GM12801 (cell line): ENCODE results near the gene NKX1-2.

Experiments
- CTCF ChIP-seq: IDR thresholded peaks from one replicate; pipeline ENCODE4 v1.5.1; 2011; ENCODE audit warnings: control low read depth; ENCODE audit not compliant: insufficient read length; ENCODE audit errors: extremely low read depth

Gene NKX1-2

GRCh38 chr10:124494046-124494807 lies 44.4 kb upstream of the NKX1-2 start:
- TF ChIP-seq CTCF = no peak

- no peak for TF ChIP-seq CTCF
Measured at GRCh38 chr10:124493214-124493882, 43.5 kb upstream of the NKX1-2 start.

GRCh38 chr10:124492266-124492665 lies 42.4 kb upstream of the NKX1-2 start:
- TF ChIP-seq CTCF = no peak

GRCh38 chr10:124491105-124491504 lies 41.3 kb upstream of the NKX1-2 start:
- TF ChIP-seq CTCF = no peak

- no peak for TF ChIP-seq CTCF
Measured at GRCh38 chr10:124486635-124487034, 36.8 kb upstream of the NKX1-2 start.

- no peak for TF ChIP-seq CTCF
Measured at GRCh38 chr10:124484661-124485060, 34.8 kb upstream of the NKX1-2 start.

GRCh38 chr10:124484031-124484430 lies 34.2 kb upstream of the NKX1-2 start:
- TF ChIP-seq CTCF = no peak
